HG02623 (cell line): ENCODE data around the gene DHCR7.

ENCODE experiments used
- ATAC-seq: cut with Tn5 transposase; IDR thresholded peaks from one replicate; pipeline ENCODE4 v1.9.1; 2021; ENCODE audit warnings: moderate library complexity; ENCODE audit not compliant: unreplicated experiment

Gene DHCR7

GRCh38 chr11:71478528-71478840 is 30.3 kb upstream of the DHCR7 start:
- ATAC-seq: no peak

- no peak for ATAC-seq
Observed at GRCh38 chr11:71477641-71478527, 29.7 kb upstream of the DHCR7 start.

DNA sequence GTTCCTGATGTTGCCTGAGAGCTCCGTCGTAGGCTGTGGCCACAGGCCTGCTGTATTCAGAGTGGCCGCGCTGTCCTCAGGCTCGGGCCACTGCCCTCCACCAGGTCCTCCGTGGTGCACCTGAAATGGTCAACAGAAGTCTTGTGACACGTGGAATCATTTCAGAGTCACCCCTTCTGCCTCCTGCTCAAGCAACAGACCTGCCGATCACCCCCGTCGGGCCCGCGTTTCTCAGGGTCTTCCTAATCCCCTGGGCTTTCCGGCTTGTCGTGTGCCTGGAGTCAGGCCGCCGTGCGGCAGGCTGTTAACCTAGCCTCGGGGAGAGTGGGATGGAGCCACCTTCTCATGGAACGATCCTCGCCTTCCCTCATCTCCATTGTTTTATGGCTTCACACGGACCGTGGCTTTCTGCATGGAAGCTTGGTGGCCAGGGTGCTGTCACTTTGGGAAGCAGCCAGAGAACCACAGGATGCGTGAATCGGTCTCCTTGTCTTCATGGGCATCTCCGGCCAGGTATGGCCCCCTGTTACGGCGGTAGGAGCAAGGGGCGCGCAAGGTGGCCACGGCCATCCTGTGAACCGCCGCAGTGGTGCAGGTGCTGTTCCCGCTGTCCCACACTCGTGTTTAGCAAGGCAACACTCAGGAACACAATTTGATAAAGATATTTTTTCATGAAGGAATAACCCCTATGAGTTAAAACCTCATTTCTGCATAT is 28.9 kb upstream of the DHCR7 start:
- no peak for ATAC-seq

DNA sequence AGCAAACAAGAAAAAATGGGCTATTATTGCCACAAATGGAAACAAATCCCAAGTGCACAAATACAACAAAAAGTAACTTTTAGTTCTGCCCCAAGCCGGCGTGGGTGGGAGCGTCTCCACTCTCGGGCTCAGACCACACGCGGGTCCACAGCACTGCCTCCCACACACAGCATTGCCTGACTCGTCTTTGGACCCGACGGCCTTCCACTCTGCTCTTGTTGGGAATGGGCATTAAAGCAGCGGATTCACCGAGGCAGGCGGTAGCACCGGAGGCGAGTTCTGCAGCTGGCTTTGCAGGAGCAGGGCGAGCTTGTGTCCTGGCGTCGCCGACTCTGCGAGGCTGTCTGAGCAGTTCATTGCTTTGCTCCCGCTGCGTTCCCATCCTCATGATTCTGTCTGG is 27.8 kb upstream of the DHCR7 start:
- no peak for ATAC-seq

GRCh38 chr11:71474771-71475483 is 26.7 kb upstream of the DHCR7 start:
- ATAC-seq: no peak

DNA sequence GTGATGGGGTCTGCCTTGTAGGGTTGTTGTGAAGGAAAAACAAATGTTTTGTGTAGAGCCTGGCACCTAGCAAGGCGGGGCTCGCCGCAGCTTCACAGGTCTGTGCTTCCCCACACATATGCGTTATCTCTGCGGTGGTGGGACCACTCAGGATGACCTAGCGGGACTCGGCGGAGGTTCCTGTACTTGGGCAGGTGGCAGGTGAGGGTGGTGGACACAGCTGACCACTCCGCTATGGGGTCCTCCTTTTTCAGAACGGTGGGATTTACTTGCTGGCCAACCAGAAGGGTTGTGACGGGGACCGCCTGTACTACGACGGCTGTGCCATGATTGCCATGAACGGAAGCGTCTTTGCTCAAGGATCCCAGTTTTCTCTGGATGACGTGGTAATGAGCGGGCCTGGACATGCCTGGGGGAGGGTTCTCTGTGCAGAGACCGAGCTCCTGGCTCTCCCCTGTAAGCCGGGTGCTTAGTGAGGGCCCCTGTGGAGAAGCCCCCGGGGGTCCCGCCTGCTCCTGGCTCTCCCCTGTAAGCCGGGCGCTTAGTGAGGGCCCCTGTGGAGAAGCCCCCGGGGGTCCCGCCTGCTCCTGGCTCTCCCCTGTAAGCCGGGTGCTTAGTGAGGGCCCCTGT is 26.1 kb upstream of the DHCR7 start:
- ATAC-seq: no peak

GRCh38 chr11:71473793-71474080 is 25.5 kb upstream of the DHCR7 start:
- no peak for ATAC-seq

DNA sequence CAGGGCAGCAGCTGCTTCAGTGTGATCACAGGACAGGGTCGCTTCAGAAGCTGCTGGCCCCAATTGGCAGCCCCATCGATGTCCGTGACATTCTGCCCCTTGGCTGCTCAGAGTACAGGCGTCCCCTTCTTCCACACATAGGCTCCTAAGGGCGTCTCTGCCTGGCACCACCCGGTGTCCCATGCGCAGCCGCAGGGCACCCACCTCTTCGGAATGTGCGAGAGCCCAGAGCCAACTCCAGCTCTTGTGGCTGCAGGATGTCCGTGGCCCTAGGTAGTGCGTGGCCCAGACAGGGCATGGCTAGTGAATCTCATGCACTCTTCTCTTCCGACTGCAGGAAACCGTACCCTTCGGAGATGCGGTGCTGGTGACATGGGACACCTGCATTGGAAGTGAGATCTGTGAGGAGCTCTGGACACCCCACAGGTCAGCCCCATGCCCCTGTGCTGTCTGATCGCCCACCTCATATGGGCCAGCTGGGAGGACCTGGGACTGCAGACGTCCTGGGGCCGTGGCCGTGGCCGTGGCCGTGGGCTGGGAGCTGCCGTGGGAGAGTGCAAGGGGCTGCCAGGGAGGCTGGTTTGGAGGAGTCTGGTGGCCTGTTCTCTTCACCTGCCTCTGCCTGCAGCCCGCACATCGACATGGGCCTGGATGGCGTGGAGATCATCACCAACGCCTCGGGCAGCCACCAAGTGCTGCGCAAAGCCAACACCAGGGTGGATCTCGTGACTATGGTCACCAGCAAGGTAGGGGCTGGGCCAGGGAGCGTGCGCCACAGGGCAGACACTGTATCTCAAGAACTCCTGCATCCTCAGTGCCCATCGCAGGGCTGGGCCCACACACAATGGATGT is 25.0 kb upstream of the DHCR7 start:
- ATAC-seq: no peak

DNA sequence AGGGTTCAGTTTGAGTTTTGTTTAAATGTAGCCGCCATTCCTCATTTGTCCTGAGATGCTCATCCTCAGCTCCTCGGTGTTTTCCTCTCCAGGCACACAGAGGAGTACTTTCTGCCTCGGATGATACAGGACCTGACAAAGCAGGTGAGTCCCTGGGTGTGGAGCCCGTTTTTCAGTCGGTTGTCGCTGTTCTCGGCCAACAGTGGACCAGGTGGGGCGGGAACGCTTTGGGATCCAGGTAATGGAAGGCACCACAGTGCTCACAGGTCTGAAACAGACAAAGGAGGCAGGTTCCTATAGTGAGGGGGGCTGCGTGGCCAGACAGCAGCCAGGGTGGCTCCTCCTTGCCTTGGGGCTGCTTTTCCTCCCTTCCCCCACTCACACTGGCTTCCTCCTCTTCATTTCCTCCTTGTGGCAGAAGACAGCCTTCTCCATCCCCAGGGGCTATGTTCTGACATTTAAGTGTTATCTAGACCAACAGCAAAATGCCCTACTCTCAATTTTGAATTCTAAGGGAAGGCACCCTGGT is 24.2 kb upstream of the DHCR7 start:
- ATAC-seq: no peak

DNA sequence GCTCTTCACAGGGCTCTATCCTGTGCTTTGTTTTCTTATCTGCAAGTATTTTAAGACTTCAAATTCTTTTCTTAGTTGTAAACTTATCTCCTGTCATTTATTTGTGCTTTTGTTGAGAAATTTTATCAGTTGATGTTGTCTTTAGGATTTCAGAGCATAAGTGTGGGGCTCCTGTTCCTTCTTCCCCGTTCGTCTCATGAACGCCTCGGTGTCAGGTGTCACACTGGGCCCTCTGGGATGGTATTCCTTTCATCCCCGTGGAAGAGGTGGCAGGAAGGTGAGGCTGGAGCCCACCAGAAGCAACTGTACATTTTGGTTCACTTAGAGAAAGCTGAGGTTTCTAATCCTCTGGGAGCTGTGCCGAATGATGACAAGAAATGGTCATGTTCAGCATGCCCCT is 22.8 kb upstream of the DHCR7 start:
- ATAC-seq: no peak

DNA sequence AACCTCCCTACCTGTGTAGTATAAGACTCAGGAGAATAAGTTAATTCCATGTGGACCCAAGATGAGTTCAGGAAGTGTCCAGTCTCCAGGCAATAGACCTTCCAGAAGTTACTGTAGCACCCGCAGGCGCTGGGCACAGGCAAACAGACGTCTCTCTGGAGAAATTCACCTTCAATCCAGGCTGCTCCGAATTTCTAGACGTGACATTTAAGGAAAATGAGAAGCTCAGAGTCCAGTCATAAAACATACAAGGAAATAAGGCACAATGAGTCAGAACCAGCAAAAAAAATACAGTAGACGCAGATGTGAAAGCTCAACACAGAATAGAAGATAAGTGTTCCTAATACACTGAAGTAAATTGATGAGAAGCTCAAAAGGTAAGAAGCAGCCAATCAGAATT is 19.0 kb upstream of the DHCR7 start:
- ATAC-seq: no peak

- no peak for ATAC-seq
Observed at GRCh38 chr11:71466358-71466757, 18.2 kb upstream of the DHCR7 start.

DNA sequence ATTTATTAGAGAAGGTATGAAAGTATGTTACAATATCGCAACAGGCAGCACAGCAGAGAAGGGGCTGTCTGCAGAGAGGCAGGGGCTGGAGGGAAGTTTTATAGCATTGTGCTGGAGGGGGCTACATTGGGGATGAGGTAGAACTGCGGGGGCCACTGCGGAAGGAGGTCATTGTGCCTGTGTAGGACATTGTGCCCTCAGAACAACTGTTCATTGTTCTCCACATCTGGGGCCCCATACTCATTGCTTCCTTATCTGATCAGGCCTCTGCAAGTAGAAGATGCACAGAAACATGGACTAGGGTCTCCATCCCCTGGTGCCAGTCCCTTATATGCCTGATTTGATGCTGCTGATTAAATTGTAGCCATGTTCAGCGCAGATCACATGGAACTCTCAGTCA is 16.9 kb upstream of the DHCR7 start:
- ATAC-seq: no peak

DNA sequence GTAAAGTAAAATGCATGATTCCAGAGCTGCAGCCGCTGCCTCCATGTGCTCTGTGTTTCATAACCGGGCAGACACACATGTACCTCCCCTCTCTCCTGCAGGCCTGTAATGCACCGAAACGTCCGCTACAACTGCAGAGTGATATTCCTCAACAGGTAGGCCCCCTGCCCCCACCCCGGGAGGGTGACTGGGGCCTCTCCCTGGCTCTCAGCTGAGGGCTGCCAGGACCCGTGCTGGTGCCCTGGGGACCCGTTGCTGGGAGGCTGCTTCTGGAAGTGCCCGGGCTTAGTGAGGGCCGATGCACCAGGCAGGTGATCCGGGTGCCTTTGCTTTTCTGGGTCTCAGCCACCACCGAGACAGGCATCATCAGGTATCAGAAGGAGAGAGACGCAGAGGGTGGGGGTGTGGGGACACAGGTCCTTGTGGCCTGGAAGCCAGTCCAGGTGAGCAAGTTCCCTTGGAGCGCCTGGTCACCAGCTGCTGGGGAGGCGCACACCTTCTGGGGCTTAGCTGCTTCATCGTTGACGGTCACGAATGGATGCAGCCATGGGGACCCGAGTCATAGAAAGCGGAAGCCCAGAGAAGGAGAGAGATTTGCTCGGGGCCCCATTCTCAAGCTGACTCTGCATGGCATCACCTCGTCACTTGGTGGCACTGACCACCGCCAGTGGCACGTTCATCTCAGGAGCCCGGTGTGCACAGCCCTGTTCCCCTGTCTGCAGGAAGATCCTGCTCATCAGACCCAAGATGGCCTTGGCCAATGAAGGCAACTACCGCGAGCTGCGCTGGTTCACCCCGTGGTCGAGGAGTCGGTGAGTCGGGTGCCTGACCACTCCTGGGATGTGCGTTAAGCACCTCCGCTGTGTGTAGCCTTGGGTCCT is 15.4 kb upstream of the DHCR7 start:
- no peak for ATAC-seq

DNA sequence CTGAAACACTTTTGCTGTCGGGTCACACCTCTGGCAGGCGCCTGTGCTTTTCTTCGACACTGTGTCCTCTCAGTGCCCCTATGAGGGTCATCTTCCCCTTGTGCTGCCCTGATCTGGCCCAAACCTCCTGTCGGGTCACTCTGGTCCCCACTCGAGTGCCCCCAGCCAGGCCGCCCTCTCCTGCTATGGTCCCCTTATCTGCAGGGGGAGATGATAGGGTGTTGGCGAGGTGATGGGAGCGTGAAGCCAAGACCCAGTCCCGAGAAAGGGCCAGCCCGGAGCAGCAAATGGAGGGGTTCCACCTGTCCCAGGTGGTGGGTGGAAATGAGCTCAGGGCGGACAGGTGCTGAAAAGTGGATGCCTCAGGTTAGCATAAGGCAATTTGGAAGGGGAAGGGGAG is 14.5 kb upstream of the DHCR7 start:
- no peak for ATAC-seq

DNA sequence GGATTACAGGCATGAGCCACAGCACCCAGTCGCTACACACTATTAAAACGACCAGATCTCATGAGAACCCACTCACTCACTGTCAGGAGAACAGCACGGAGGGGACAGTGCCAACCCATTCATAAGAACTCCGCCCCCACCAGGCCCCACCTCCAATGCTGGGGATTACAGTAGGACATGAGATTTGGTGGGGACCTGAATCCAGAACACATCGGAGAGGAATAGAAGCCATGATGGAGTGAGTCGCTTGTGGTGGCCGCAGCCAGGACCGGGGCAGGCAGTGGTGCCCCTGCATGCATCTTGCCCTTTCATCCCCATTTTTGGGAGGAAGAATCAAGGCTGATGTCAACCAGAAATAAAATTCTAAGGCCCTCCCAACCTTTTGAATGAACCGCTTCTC is 13.5 kb upstream of the DHCR7 start:
- no peak for ATAC-seq

DNA sequence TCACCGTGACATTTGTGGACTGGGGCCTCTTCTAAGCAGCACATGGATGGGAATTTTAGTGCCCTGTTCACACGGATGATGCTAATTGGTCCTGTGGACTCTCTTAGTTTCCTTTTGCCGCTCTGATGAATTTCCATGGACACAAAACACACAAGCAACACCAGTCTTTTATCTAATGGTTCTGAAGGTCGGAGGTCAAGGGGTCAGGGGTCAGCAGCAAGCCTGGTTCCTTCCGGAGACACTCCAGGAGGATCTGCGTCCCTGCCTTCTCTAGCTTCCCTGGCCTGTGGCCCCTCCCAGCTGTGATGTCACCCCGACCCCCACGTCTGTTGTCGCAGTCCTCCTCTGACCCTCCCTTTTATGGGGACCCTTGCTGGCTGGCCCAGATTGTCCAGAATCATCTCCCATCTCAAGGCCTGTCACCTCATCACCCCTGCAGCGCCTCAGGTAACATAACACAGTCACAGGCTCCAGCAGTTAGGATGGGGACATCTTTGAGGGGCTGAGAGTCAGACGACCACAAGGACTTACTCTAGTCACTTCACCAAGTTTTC is 11.7 kb upstream of the DHCR7 start:
- no peak for ATAC-seq

DNA sequence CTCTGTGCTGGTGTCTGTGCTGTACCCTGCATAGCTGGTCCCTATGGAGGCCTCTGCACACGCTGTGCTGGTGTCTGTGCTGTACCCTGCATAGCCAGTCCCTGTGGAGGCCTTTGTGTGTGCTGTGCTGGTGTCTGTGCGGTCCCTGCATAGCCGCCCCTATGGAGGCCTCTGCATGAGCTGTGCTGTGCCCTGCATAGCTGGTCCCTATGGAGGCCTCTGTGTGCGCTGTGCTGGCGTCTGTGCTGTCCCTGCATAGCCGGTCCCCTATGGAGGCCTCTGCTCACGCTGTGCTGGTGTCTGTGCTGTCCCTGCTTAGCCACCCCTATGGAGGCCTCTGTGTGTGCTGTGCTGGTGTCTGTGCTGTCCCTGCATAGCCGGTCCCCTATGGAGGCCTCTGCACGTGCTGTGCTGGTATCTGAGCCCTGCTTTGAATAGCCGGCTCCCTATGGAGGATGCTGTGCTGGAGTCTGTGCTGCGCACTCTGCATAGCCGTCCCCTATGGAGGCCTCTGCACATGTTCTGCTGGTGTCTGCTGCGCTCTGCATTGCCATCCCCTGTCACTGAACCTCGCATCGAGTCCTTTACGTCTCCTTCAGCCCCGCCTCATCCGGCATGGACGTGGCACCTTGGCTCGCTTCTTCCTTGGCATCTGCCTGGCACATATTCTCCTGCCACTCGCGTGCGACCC is 11.0 kb upstream of the DHCR7 start:
- ATAC-seq: no peak
